Islet of Langerhans (tissue), 1 donor: Measurements from ENCODE around the gene DNAH17.

Experiments used
- FAIRE-seq: peaks from one replicate; lab custom pipeline; 2011; peaks lifted over from hg19 to GRCh38; lab: Jason Lieb, UNC

DNAH17 gene

GRCh38 chr17:78493853-78494695 is 83.1 kb downstream of the DNAH17 start:
- FAIRE-seq = no peak

- no peak for FAIRE-seq
These were observed 83.7 kb downstream of the DNAH17 start for GRCh38 chr17:78493450-78493849.

GRCh38 chr17:78492116-78492799 is 84.9 kb downstream of the DNAH17 start:
- FAIRE-seq = no peak

- no peak for FAIRE-seq
These were observed 85.7 kb downstream of the DNAH17 start for GRCh38 chr17:78491236-78492115.

GRCh38 chr17:78490673-78491072 is 86.5 kb downstream of the DNAH17 start:
- no peak for FAIRE-seq

GRCh38 chr17:78490156-78490555 is 87.0 kb downstream of the DNAH17 start:
- no peak for FAIRE-seq

GRCh38 chr17:78488867-78489634 is 88.1 kb downstream of the DNAH17 start:
- no peak for FAIRE-seq

GRCh38 chr17:78488156-78488555 is 89.0 kb downstream of the DNAH17 start:
- FAIRE-seq = no peak

- FAIRE-seq = no peak
These were observed 90.1 kb downstream of the DNAH17 start for GRCh38 chr17:78486946-78487680.

- FAIRE-seq = no peak
These were observed 90.9 kb downstream of the DNAH17 start for GRCh38 chr17:78486228-78486802.

GRCh38 chr17:78485290-78486168 is 91.7 kb downstream of the DNAH17 start:
- no peak for FAIRE-seq

- no peak for FAIRE-seq
These were observed 92.6 kb downstream of the DNAH17 start for GRCh38 chr17:78484271-78485246.

- no peak for FAIRE-seq
These were observed 97.8 kb downstream of the DNAH17 start for GRCh38 chr17:78479369-78479768.

GRCh38 chr17:78478757-78479297 is 98.4 kb downstream of the DNAH17 start:
- FAIRE-seq = no peak

- FAIRE-seq = no peak
These were observed 99.1 kb downstream of the DNAH17 start for GRCh38 chr17:78477913-78478756.

GRCh38 chr17:78476973-78477372 is 100.2 kb downstream of the DNAH17 start:
- no peak for FAIRE-seq

GRCh38 chr17:78476149-78476548 is 101.0 kb downstream of the DNAH17 start:
- FAIRE-seq = no peak
